HL-60 (cell line): ENCODE data around the gene PERM1.
A peak's percentile ranks its signal among the peaks of the same experiment; 100 is the strongest.

Experiments
- DNase-seq, 2 experiments: peaks; one replicate each; pipeline ENCODE4 v3.0.0-alpha.2; 2010 to 2020; ENCODE audit warnings: low read depth in 1 of 2, low spot score in 1 of 2
- H3K27ac ChIP-seq: fragments of 250-450 bp; sonication (Bioruptor Pico); replicated peaks from 2 replicates; pipeline ENCODE4 v1.5.1; 2020; ENCODE audit warnings: mild to moderate bottlenecking, moderate library complexity
- H3K27me3 ChIP-seq: fragments of 250-450 bp; sonication (Bioruptor Pico); 2 replicates; pipeline ENCODE4 v1.5.1; 2021; ENCODE audit warnings: mild to moderate bottlenecking, moderate library complexity; ENCODE audit not compliant: insufficient read depth, poor library complexity, severe bottlenecking
- H3K4me3 ChIP-seq: replicated peaks from 2 replicates; pipeline ENCODE4 v1.5.1; 2011; ENCODE audit warnings: mild to moderate bottlenecking, control low read depth, low read length; ENCODE audit not compliant: insufficient read depth
- CTCF ChIP-seq: IDR thresholded peaks from one replicate; pipeline ENCODE4 v1.5.1; 2011; ENCODE audit warnings: low read length, control low read depth, inconsistent platforms; ENCODE audit not compliant: insufficient read depth
- GABPA ChIP-seq: IDR thresholded peaks from 2 replicates; pipeline ENCODE4 v1.6.1; 2012; ENCODE audit warnings: low read depth
- POLR2AphosphoS5 ChIP-seq: IDR thresholded peaks from 2 replicates; pipeline ENCODE4 v1.6.1; 2012; ENCODE audit warnings: low read depth
- REST ChIP-seq: IDR thresholded peaks from 2 replicates; pipeline ENCODE4 v1.6.1; 2012; ENCODE audit warnings: low read depth; ENCODE audit not compliant: insufficient replicate concordance
- SPI1 ChIP-seq: IDR thresholded peaks from 2 replicates; pipeline ENCODE4 v1.6.1; 2012; ENCODE audit warnings: low read depth, mild to moderate bottlenecking, borderline replicate concordance

Gene PERM1

GRCh38 chr1:939511-940106, 42.3 kb downstream of the PERM1 start:
- Histone ChIP-seq H3K27ac (no peak overlapping the region), H3K4me3 (no peak overlapping the region), H3K27me3 (peaks cover 25% of the 10 kb centered on the region)

GRCh38 chr1:938711-939489, 43.0 kb downstream of the PERM1 start:
- no peak overlapping the region for H3K4me3 ChIP-seq
- H3K27ac ChIP-seq: no peak overlapping the region
- H3K27me3 ChIP-seq: peaks cover 25% of the 10 kb centered on the region
- DNase-seq: no peak
- TF ChIP-seq CTCF (no peak), GABPA (no peak), SPI1 (no peak), POLR2AphosphoS5 (no peak), REST (no peak)

More at GRCh38 chr1:939511-940106, 42.3 kb downstream of the PERM1 start:
- no peak for TF ChIP-seq GABPA
- no peak for TF ChIP-seq SPI1
- no peak for TF ChIP-seq CTCF
- TF ChIP-seq REST: no peak
- no peak for TF ChIP-seq POLR2AphosphoS5
- no peak for DNase-seq

- peak in 1 of 2 experiments; percentile 59 for DNase-seq
Measured at GRCh38 chr1:938088-938683, 43.7 kb downstream of the PERM1 start.

More at GRCh38 chr1:938088-938683, 43.7 kb downstream of the PERM1 start:
- Histone ChIP-seq H3K27me3 (peaks cover 24% of the 10 kb centered on the region), H3K4me3 (no peak overlapping the region), H3K27ac (no peak overlapping the region)
- TF ChIP-seq SPI1 (no peak), CTCF (peak; percentile 39)
